ENCODE measurements around the gene SLC25A42. TPM values are rescaled to one million over a fixed set of nuclear protein-coding genes. Genes with fewer than 3 reads are reported as not detected.
"Not testable (repeated sequence)": the region's sequence is repeated elsewhere in the genome, so short reads cannot be mapped to it uniquely, and the experiment has no call there.

Gene SLC25A42
- total RNA-seq, 1 donor from 2014 or later: 1.3 TPM

- DNase-seq (ENCODE audit: low read depth) (no peak), FAIRE-seq (no peak)
- no peak for TF ChIP-seq CTCF (IDR thresholded peaks at IDR 0.05; ENCODE audit: insufficient read depth, low read length, severe bottlenecking)
- Histone ChIP-seq H3K4me3 (ENCODE audit: low read depth, low read length) (no peak overlapping the region), H3K27me3 (ENCODE audit: control insufficient read depth, insufficient read depth, low read length) (no peaks in the 10 kb centered on the region), H3K36me3 (ENCODE audit: control insufficient read depth, insufficient read depth, low read length) (no peaks in the 10 kb centered on the region)
Observed at GRCh38 chr19:19133985-19134384, 70.2 kb downstream of the SLC25A42 start.

DNA sequence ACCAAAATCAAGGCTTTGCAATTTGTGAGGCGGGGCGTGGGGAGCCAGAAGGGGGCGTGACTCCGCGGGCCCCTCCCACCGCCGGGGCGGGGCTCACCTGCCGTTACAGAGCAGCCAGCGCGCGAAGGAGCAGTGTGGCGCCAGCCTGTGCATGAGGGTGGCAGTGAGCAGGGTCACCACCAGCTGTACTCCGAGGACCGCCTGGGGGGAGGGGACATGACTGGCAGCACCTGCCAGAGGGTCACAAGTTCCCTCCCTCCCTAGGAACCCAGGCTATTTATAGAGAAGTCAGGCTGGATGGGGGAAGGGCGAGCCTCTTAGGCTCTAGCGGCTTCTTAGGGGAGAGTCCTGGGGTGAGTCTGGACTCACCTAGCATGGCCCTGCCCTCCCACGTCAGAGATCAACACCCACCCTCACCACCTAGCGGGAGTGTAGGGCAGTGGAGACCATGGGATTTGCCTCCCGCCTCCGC, 70.9 kb downstream of the SLC25A42 start:
- FAIRE-seq: no peak
- H3K4me3 ChIP-seq (ENCODE audit: low read depth, low read length): no peak overlapping the region
- H3K36me3 ChIP-seq (ENCODE audit: control insufficient read depth, insufficient read depth, low read length): no peaks in the 10 kb centered on the region
- no peaks in the 10 kb centered on the region for H3K27me3 ChIP-seq (ENCODE audit: control insufficient read depth, insufficient read depth, low read length)
- TF ChIP-seq CTCF (IDR thresholded peaks at IDR 0.05; ENCODE audit: insufficient read depth, low read length, severe bottlenecking): no peak
- DNase-seq (ENCODE audit: low read depth): no peak

GRCh38 chr19:19135713-19136112, 71.9 kb downstream of the SLC25A42 start:
- not testable (repeated sequence) for FAIRE-seq; H3K36me3 ChIP-seq (ENCODE audit: control insufficient read depth, insufficient read depth, low read length); H3K27me3 ChIP-seq (ENCODE audit: control insufficient read depth, insufficient read depth, low read length); DNase-seq (ENCODE audit: low read depth); H3K4me3 ChIP-seq (ENCODE audit: low read depth, low read length)

DNA sequence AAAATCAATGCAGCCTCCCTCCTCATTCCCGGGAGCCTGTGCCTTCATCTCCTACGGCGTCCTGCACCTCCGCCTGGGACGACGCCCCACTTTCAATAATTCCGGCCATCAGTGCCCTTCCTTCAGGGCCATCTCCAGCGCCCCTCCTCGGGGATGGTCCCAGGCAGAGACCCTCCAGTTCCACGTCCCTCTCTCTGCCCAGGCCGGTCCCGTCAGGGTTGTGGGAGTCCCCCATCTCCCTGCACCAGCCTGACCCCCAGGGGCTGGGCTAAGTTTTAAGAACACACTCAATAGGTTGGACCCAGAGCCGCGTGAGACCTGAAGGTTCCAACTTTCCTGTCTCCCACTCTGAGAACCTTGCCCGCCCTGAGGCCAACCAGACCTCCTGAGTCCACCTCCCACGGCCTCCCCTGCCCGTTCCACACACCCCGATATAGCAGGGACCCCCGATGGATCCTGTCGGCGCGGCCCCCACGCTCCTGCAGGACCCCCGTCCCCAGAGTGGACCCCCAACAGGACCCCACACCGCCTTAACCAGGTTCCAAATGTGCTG, 73.8 kb downstream of the SLC25A42 start:
- no peak for TF ChIP-seq CTCF (IDR thresholded peaks at IDR 0.05; ENCODE audit: insufficient read depth, low read length, severe bottlenecking)
- DNase-seq (ENCODE audit: low read depth) (no peak), FAIRE-seq (no peak)
- Histone ChIP-seq H3K4me3 (ENCODE audit: low read depth, low read length) (peak overlapping the region; percentile 90), H3K36me3 (ENCODE audit: control insufficient read depth, insufficient read depth, low read length) (no peaks in the 10 kb centered on the region), H3K27me3 (ENCODE audit: control insufficient read depth, insufficient read depth, low read length) (no peaks in the 10 kb centered on the region)

DNA sequence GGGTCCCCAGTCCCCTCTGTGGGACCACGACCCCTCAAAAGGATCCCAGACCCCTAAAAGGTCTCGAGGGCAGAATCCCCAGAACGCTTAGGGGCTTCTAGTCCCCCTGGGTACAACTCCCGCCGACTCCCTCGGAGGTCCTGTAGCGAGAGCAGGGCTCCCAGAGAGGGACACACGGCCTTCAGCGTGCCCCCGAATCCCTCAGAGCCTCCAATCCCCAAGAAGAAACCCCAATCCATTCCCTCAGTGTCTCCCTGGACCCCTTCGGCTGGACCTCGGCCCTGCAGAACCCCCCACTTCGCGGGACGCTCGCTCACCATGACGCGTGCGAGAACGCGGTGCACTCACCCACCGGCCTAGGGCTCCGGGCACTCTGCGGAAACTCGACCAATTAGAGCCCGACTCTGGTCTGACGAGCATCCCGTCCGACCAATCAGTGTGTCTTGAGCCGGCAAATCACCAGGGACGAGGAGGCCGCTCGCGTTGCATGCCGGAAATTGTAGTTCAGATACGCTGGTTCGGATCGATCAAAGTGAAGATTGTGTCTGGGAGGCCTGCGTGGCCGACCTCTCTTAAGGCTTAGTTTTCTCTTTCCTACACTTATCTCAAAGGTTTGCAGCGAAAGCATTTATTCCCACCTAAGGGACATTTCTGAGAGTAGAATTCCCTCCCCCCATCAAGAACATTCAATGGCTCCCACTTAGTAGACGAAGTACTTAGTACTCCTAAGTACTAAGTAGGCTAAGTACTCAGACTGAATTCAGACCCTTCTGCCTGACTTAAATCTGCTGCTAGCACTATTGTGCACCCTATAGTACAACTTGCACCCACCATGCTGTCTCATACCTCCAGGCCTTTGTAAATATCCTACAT, 74.6 kb downstream of the SLC25A42 start, which contains the start of gene TMEM161A:
TMEM161A (minus strand) TSS at position 370 of the 873 bp plus-strand sequence; CDS start at position 320, 50 bp downstream.
- Histone ChIP-seq H3K36me3 (ENCODE audit: control insufficient read depth, insufficient read depth, low read length) (no peaks in the 10 kb centered on the region), H3K4me3 (ENCODE audit: low read depth, low read length) (peak within 1 kb of the TSS; percentile 90), H3K27me3 (ENCODE audit: control insufficient read depth, insufficient read depth, low read length) (no peaks in the 10 kb centered on the region)
- peak; percentile 96 for DNase-seq (ENCODE audit: low read depth)
- TF ChIP-seq CTCF (IDR thresholded peaks at IDR 0.05; ENCODE audit: insufficient read depth, low read length, severe bottlenecking): no peak
- no peak for FAIRE-seq

GRCh38 chr19:19139876-19140229, 76.1 kb downstream of the SLC25A42 start:
- Histone ChIP-seq H3K27me3 (ENCODE audit: control insufficient read depth, insufficient read depth, low read length) (no peaks in the 10 kb centered on the region), H3K4me3 (ENCODE audit: low read depth, low read length) (no peak overlapping the region), H3K36me3 (ENCODE audit: control insufficient read depth, insufficient read depth, low read length) (no peaks in the 10 kb centered on the region)
- DNase-seq (ENCODE audit: low read depth): no peak
- no peak for TF ChIP-seq CTCF (IDR thresholded peaks at IDR 0.05; ENCODE audit: insufficient read depth, low read length, severe bottlenecking)
- no peak for FAIRE-seq

Measured in bronchial epithelial cell (primary cell).